PC-3 (cell line): ENCODE measurements around the gene PDIK1L. TPM values are rescaled to one million over a fixed set of nuclear protein-coding genes. Genes with fewer than 3 reads are reported as not detected.

ENCODE experiments used
- ATAC-seq: fragments of 200-7000 bp; cut with Tn5 transposase; 2 replicates; pipeline ENCODE4 v1.9.1; 2020; ENCODE audit warnings: mild to moderate bottlenecking, moderate library complexity
- BruUV-seq: library from RNA; stranded (reverse); fragments of 400-500 nt; replicated peaks from 2 replicates; lab custom pipeline; 2021; lab: Mats Ljungman, UMichigan
- CTCF ChIA-PET: fragments of 300-600 bp; sonication (Branson Sonifier 250); formaldehyde crosslinking; loops from one replicate; lab custom pipeline; 2022; ENCODE audit warnings: antibody characterized with exemption; lab: Charles Lee
- POLR2A ChIA-PET: fragments of 300-600 bp; sonication (Branson Sonifier 250); formaldehyde crosslinking; loops from one replicate; lab custom pipeline; 2022; ENCODE audit warnings: antibody characterized with exemption; ENCODE audit not compliant: unreplicated experiment; lab: Charles Lee
- DNase-seq: peaks from one replicate; pipeline ENCODE4 v3.0.0-alpha.2; 2015
- H2AFZ ChIP-seq: fragments of 300-600 bp; sonication (generic); 2 replicates; pipeline ENCODE4 v1.6.0; 2016; ENCODE audit warnings: antibody characterized with exemption, low read length
- H3F3A ChIP-seq: fragments of 300-600 bp; sonication (generic); one replicate; pipeline ENCODE4 v1.6.0; 2017; ENCODE audit warnings: antibody characterized with exemption, low read length, control low read depth, mild to moderate bottlenecking; ENCODE audit not compliant: unreplicated experiment
- H3K27ac ChIP-seq: fragments of 300-600 bp; sonication (generic); 2 replicates; pipeline ENCODE4 v1.5.1; 2016; ENCODE audit warnings: mild to moderate bottlenecking, low read length
- H3K27me3 ChIP-seq: fragments of 300-600 bp; sonication (generic); 2 replicates; pipeline ENCODE4 v1.6.1; 2016; ENCODE audit warnings: low read length, mixed read lengths
- H3K36me3 ChIP-seq: fragments of 300-600 bp; sonication (generic); 2 replicates; pipeline ENCODE4 v1.6.1; 2016; ENCODE audit warnings: low read depth, mixed run types, low read length, mixed read lengths
- H3K4me1 ChIP-seq: fragments of 300-600 bp; sonication (generic); 2 replicates; pipeline ENCODE4 v1.5.1; 2016; ENCODE audit warnings: low read length; ENCODE audit not compliant: insufficient read depth
- H3K4me2 ChIP-seq: fragments of 300-600 bp; sonication (generic); 2 replicates; pipeline ENCODE4 v1.6.0; 2016; ENCODE audit warnings: low read length
- H3K4me3 ChIP-seq: fragments of 300-600 bp; sonication (generic); 2 replicates; pipeline ENCODE4 v1.5.1; 2016; ENCODE audit warnings: mild to moderate bottlenecking, low read length, mixed read lengths
- H3K79me2 ChIP-seq: fragments of 300-600 bp; sonication (generic); 2 replicates; pipeline ENCODE4 v1.6.1; 2017; ENCODE audit warnings: low read length, mixed read lengths
- H3K9ac ChIP-seq: fragments of 300-600 bp; sonication (generic); 2 replicates; pipeline ENCODE4 v1.6.0; 2016; ENCODE audit warnings: mild to moderate bottlenecking, low read length
- H3K9me2 ChIP-seq: fragments of 300-600 bp; sonication (generic); replicated peaks from 2 replicates; pipeline ENCODE4 v1.6.1; 2016; ENCODE audit warnings: mixed run types, low read length, mixed read lengths
- H3K9me3 ChIP-seq: fragments of 300-600 bp; sonication (generic); 2 replicates; pipeline ENCODE4 v1.6.1; 2016; ENCODE audit warnings: low read length, mixed read lengths
- H4K20me1 ChIP-seq: fragments of 300-600 bp; sonication (generic); 2 replicates; pipeline ENCODE4 v1.6.1; 2016; ENCODE audit warnings: low read length, mixed read lengths
- CTCF ChIP-seq: fragments of 300-600 bp; sonication (generic); conservative IDR thresholded peaks from 2 replicates; pipeline ENCODE4 v1.5.1; 2017; ENCODE audit warnings: antibody characterized with exemption, low read depth, mild to moderate bottlenecking, low read length
- EZH2 ChIP-seq: fragments of 300-600 bp; sonication (generic); IDR thresholded peaks from one replicate; pipeline ENCODE4 v1.6.1; 2017; ENCODE audit warnings: antibody characterized with exemption, mild to moderate bottlenecking, low read length; ENCODE audit not compliant: unreplicated experiment
- EZH2phosphoT487 ChIP-seq: fragments of 300-600 bp; sonication (generic); IDR thresholded peaks from 2 replicates; pipeline ENCODE4 v1.6.1; 2018; ENCODE audit warnings: mild to moderate bottlenecking, antibody characterized with exemption, low read length, borderline replicate concordance
- intact Hi-C: fragments of 100-400 bp; cut with micrococcal nuclease; formaldehyde crosslinking; loops from 2 replicates; pipeline ENCODE4 v1.9.0; 2023
- total RNA-seq: library from RNA; depleted of rRNA; stranded (reverse); fragments of >200 nt; gene quantifications from 2 replicates; pipeline ENCODE4 v1.2.3, GENCODE V29; 2014

The PDIK1L gene
- total RNA-seq, 1 experiment from 2014 or later, result 5.2 TPM

DNA sequence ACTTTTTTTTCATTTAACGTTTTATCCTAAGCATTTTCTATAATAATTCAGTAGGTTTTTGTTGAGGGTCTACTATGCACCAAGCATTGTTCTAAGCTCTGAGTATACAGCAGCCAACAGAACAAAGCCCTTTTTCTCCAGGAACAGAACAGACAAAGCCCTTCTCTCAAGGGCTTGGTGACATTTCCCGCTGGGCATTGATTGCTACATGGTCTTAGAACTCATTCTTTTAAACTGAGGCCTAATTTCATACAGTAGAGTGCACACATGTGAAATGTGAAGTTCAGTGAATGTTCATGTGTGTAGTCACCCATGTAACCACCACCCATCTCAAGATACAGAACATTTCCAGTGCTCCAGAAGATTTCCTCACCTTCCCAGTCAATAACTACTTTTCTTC, 15.2 kb upstream of the PDIK1L start:
- no peaks in the 10 kb centered on the region for H3K9me3 ChIP-seq
- TF ChIP-seq EZH2phosphoT487 (no peak), CTCF (no peak), EZH2 (no peak)
- intact Hi-C loops, result loop anchor here (10.0 kb wide), 1 partner anchor 202 kb away; no protein-coding TSS in a partner anchor
- H3K36me3 ChIP-seq, result no peaks in the 10 kb centered on the region
- ATAC-seq (no peak), DNase-seq (no peak)
- no peaks in the 10 kb centered on the region for H3K27me3 ChIP-seq
- H3K79me2 ChIP-seq, result no peaks in the 10 kb centered on the region
- no peaks in the 10 kb centered on the region for H3F3A ChIP-seq
- CTCF ChIA-PET, result no interaction called here
- no peak overlapping the region for H3K9ac ChIP-seq
- H3K9me2 ChIP-seq, result no peaks in the 10 kb centered on the region
- BruUV-seq, result no TSS peak
- no peaks in the 10 kb centered on the region for H4K20me1 ChIP-seq
- POLR2A ChIA-PET, result no interaction called here
- H3K4me3 ChIP-seq, result no peak overlapping the region
- no peak overlapping the region for H3K4me2 ChIP-seq
- H3K4me1 ChIP-seq, result peaks cover 29% of the 10 kb centered on the region
- no peak overlapping the region for H2AFZ ChIP-seq
- H3K27ac ChIP-seq, result no peak overlapping the region

GRCh38 chr1:26097696-26098095, 13.9 kb upstream of the PDIK1L start:
- no peak overlapping the region for H3K9ac ChIP-seq
- H3K4me3 ChIP-seq, result no peak overlapping the region
- H4K20me1 ChIP-seq, result no peaks in the 10 kb centered on the region
- BruUV-seq, result no TSS peak
- no peaks in the 10 kb centered on the region for H3K9me2 ChIP-seq
- peaks cover 29% of the 10 kb centered on the region for H3K4me1 ChIP-seq
- POLR2A ChIA-PET, result interaction anchor here (0.7 kb wide), 1 partner anchor 134 kb away, joined by 3 read pairs; no protein-coding TSS in a partner anchor
- peak overlapping the region; percentile 34; the same call in 1 of the 2 replicates for H3K27ac ChIP-seq
- ATAC-seq (peak; percentile 87), DNase-seq (peak; percentile 89)
- CTCF ChIA-PET, result interaction anchor here (0.5 to 1.0 kb wide), 2 partner anchors 12 to 320 kb away, joined by 3 read pairs; no protein-coding TSS in a partner anchor
- H3F3A ChIP-seq, result no peaks in the 10 kb centered on the region
- no peaks in the 10 kb centered on the region for H3K27me3 ChIP-seq
- intact Hi-C loops, result loop anchor here (10.0 kb wide), 1 partner anchor 203 kb away; no protein-coding TSS in a partner anchor
- peak overlapping the region; percentile 67 for H3K4me2 ChIP-seq
- no peaks in the 10 kb centered on the region for H3K36me3 ChIP-seq
- H3K9me3 ChIP-seq, result no peaks in the 10 kb centered on the region
- H3K79me2 ChIP-seq, result no peaks in the 10 kb centered on the region
- no peak for TF ChIP-seq CTCF
- TF ChIP-seq EZH2phosphoT487, result no peak
- TF ChIP-seq EZH2, result no peak
- no peak overlapping the region for H2AFZ ChIP-seq

- no peak overlapping the region for H3K27ac ChIP-seq
- ATAC-seq, result no peak
- no peaks in the 10 kb centered on the region for H3K9me2 ChIP-seq
- H3K27me3 ChIP-seq, result no peaks in the 10 kb centered on the region
- H3K4me3 ChIP-seq, result no peak overlapping the region
- H3K9me3 ChIP-seq, result no peaks in the 10 kb centered on the region
- peaks cover 29% of the 10 kb centered on the region for H3K4me1 ChIP-seq
- no peaks in the 10 kb centered on the region for H4K20me1 ChIP-seq
- no peaks in the 10 kb centered on the region for H3F3A ChIP-seq
- no TSS peak for BruUV-seq
- H2AFZ ChIP-seq, result no peak overlapping the region
- no peak for DNase-seq
- POLR2A ChIA-PET, result interaction anchor here (0.6 kb wide), 1 partner anchor 258 kb away, joined by 4 read pairs; no protein-coding TSS in a partner anchor
- TF ChIP-seq EZH2phosphoT487 (no peak), EZH2 (no peak), CTCF (no peak)
- intact Hi-C loops, result loop anchor here (10.0 kb wide), 1 partner anchor 204 kb away; no protein-coding TSS in a partner anchor
- H3K9ac ChIP-seq, result no peak overlapping the region
- no peaks in the 10 kb centered on the region for H3K36me3 ChIP-seq
- H3K4me2 ChIP-seq, result no peak overlapping the region
- no peaks in the 10 kb centered on the region for H3K79me2 ChIP-seq
- CTCF ChIA-PET, result no interaction called here
Observed at GRCh38 chr1:26098602-26099001, 13.0 kb upstream of the PDIK1L start.
